Lung (tissue), 12 donors: ENCODE data around the gene SIN3A. TPM values are rescaled to one million over a fixed set of nuclear protein-coding genes. Genes with fewer than 3 reads are reported as not detected.

Experiments used
- ATAC-seq: fragments of 200-7000 bp; cut with Tn5 transposase; one replicate; pipeline ENCODE4 v1.9.1; 2020; ENCODE audit warnings: moderate number of reproducible peaks; ENCODE audit not compliant: insufficient read depth, low FRiP score
- DNase-seq, 3 donors: peaks; one replicate each; pipeline ENCODE4 v3.0.0-alpha.2; 2013 to 2017
- H3K27ac ChIP-seq, 2 donors: one replicate each; pipeline ENCODE4 v1.5.1; 2013; ENCODE audit warnings: mild to moderate bottlenecking in 2 of 2, moderate library complexity in 2 of 2, control low read depth in 1 of 2, inconsistent platforms in 1 of 2, low read depth in 1 of 2, low read length in 1 of 2
- H3K27me3 ChIP-seq, 3 donors: one replicate each; pipeline ENCODE4 v1.5.1; 2013; ENCODE audit warnings: low read length in 2 of 3; ENCODE audit not compliant: control insufficient read depth in 3 of 3, insufficient read depth in 3 of 3
- H3K36me3 ChIP-seq, 4 donors: one replicate each; pipeline ENCODE4 v1.5.1; 2013; ENCODE audit warnings: low read length in 4 of 4, mild to moderate bottlenecking in 1 of 4, moderate library complexity in 1 of 4; ENCODE audit not compliant: control insufficient read depth in 4 of 4, insufficient read depth in 4 of 4
- H3K4me1 ChIP-seq, 5 donors: one replicate each; pipeline ENCODE4 v1.5.1; 2013; ENCODE audit warnings: low read length in 5 of 5, mild to moderate bottlenecking in 2 of 5, moderate library complexity in 1 of 5; ENCODE audit not compliant: control insufficient read depth in 5 of 5, insufficient read depth in 5 of 5
- H3K4me3 ChIP-seq: one replicate; pipeline ENCODE4 v1.5.1; 2013; ENCODE audit warnings: mild to moderate bottlenecking, control low read depth, moderate library complexity
- H3K9ac ChIP-seq, 2 donors: one replicate each; pipeline ENCODE4 v1.5.1; 2013; ENCODE audit warnings: low read length in 2 of 2, control low read depth in 1 of 2; ENCODE audit not compliant: insufficient read depth in 1 of 2
- H3K9me3 ChIP-seq, 4 donors: one replicate each; pipeline ENCODE4 v1.5.1; 2013; ENCODE audit warnings: low read length in 3 of 4, mild to moderate bottlenecking in 1 of 4, moderate library complexity in 1 of 4; ENCODE audit not compliant: control insufficient read depth in 4 of 4, insufficient read depth in 3 of 4
- WGBS, 2 donors: extraction: QIAGEN DNeasy Blood & Tissue Kit; methylation state at CpG; one replicate each; pipeline ENCODE4 v1.1.7; 2013; 5-methylcytosine and 5-hydroxymethylcytosine counted together
- polyA plus RNA-seq, 2 donors: library from polyadenylated mRNA; stranded (reverse); fragments of 200-250 nt; gene quantifications; one replicate each; pipeline ENCODE4 v1.2.1, GENCODE V29; 2013
- total RNA-seq, 2 donors: library from RNA; depleted of rRNA in 1 of 2; stranded (reverse); fragments of >200 nt in 1 of 2; gene quantifications; one replicate each; pipeline ENCODE4 v1.2.1, GENCODE V29; 2014 to 2021
- TF ChIP-seq, protein P1 (sequence below): IDR thresholded peaks from 2 replicates; pipeline ENCODE4 v1.5.1; 2012; ENCODE audit warnings: mild to moderate bottlenecking; ENCODE audit errors: control extremely low read depth, extremely low read depth
- donor health status: control.
- donor health status: control.
- donor health status: Bipolar disorder and iron deficiency.
- donor health status: healthy.
- donor health status: DM: yes; HTN: yes; CAD: no.

The SIN3A gene
- total and polyA plus RNA-seq, 4 donors: 9.8 to 86.1 (median 43.0) TPM

DNA sequence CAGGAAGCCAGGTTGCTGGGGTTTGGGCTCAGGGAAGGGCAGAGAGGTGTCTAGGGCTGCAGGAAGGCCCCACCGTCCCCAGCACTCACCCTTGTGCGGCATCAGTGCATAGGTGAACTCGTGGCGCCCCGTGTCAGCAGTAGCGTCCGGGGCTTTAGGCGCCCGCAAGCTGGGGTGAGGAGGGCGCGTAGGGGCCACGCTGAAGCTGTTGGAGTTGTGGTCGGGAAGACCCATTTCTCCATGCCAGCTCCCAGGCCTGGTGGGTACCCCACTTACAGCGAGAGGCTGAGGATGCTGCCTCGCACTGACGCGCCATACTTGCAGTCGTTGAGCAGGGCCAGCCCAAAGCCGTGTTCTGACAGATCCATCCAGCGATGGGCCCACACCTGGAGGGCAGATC lies 95.0 kb downstream of the SIN3A start:
- ATAC-seq (no peak), DNase-seq (no peak)
- no peak overlapping the region for H3K27ac ChIP-seq
- H3K36me3 ChIP-seq: peaks cover 0 to 61% (median 6%) of the 10 kb centered on the region in 4 donors
- no peaks in the 10 kb centered on the region for H3K9me3 ChIP-seq
- H3K9ac ChIP-seq: no peak overlapping the region
- H3K4me3 ChIP-seq: no peak overlapping the region
- H3K27me3 ChIP-seq: no peaks in the 10 kb centered on the region
- TF ChIP-seq, protein P1, sequence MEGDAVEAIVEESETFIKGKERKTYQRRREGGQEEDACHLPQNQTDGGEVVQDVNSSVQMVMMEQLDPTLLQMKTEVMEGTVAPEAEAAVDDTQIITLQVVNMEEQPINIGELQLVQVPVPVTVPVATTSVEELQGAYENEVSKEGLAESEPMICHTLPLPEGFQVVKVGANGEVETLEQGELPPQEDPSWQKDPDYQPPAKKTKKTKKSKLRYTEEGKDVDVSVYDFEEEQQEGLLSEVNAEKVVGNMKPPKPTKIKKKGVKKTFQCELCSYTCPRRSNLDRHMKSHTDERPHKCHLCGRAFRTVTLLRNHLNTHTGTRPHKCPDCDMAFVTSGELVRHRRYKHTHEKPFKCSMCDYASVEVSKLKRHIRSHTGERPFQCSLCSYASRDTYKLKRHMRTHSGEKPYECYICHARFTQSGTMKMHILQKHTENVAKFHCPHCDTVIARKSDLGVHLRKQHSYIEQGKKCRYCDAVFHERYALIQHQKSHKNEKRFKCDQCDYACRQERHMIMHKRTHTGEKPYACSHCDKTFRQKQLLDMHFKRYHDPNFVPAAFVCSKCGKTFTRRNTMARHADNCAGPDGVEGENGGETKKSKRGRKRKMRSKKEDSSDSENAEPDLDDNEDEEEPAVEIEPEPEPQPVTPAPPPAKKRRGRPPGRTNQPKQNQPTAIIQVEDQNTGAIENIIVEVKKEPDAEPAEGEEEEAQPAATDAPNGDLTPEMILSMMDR: no peak
- no peaks in the 10 kb centered on the region for H3K4me1 ChIP-seq
- 96 to 98% methylated on average over 20 of the region's 20 CpGs for WGBS, 2 donors

DNA sequence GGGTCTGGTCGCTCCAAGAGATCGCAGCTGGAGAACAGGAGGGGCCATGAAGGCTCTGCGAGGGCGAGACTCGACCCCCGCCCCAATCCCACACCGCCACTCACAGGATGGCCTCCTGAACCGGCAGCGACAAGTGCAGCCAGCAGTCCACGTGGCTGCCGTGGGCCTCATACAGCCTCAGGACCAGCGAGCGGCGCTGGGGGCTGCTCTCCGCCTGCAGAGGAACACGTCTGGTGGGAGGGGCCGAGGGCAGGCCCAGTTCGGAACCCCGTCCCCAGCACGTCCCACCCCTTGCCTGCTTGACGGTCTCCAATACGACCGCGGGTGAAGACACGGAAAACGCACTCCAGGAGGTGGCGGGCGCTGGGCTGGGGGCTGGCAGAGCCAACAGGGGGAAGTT lies 95.5 kb downstream of the SIN3A start:
- no peak overlapping the region for H3K27ac ChIP-seq
- TF ChIP-seq, protein P1: no peak
- peaks cover 0 to 56% (median 6%) of the 10 kb centered on the region in 4 donors for H3K36me3 ChIP-seq
- WGBS, 2 donors: 90 to 92% methylated on average over 27 to 28 of the region's 28 CpGs
- H3K4me3 ChIP-seq: no peak overlapping the region
- DNase-seq (no peak), ATAC-seq (no peak)
- no peaks in the 10 kb centered on the region for H3K4me1 ChIP-seq
- H3K9me3 ChIP-seq: no peaks in the 10 kb centered on the region
- H3K27me3 ChIP-seq: no peaks in the 10 kb centered on the region
- H3K9ac ChIP-seq: no peak overlapping the region

DNA sequence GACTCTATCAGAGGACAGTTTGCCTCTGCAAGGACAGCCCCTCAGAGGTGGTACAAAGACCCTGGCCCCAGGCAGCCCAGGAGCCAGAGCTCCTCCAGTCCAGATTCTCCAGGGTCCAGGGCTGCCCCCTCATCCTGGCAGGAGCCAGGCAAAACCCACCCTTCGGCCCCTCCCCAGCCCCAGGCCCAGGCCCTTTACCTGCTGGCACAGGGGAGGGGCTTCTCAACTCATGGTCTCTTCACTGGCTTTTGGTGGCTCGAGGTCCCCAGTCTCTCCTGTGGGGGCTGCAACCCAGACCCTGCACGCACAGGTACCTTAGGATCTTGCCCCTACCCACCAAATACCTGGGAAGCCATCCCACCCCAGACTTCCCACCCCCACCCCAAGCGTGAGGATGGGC lies 96.1 kb downstream of the SIN3A start:
- TF ChIP-seq, protein P1: no peak
- H3K9me3 ChIP-seq: no peaks in the 10 kb centered on the region
- ATAC-seq: no peak
- H3K27me3 ChIP-seq: no peaks in the 10 kb centered on the region
- WGBS, 2 donors: 89 to 93% methylated on average over 4 of the region's 4 CpGs
- peaks cover 0 to 52% (median 6%) of the 10 kb centered on the region in 4 donors for H3K36me3 ChIP-seq
- no peak overlapping the region for H3K9ac ChIP-seq
- H3K4me1 ChIP-seq: no peaks in the 10 kb centered on the region
- no peak for DNase-seq
- no peak overlapping the region for H3K27ac ChIP-seq
- no peak overlapping the region for H3K4me3 ChIP-seq

DNA sequence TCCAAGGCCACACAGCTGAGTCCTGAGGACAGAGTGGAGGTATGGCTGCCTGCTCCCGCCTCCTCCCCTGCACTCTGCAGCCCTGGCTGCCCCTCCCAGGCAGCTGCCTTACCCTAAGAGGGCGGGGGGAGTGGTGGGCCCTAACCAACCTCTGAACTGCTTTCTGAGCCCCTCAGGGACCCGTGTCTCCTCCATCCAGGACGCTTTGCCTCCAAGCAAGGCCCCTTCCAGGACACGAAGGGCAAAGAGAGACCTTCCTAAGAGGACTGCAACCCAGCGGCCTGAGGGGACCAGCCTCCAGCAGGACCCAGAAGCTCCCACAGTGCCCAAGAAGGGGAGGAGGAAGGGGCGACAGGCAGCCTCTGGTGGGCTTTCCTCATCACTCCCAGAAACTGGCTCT lies 97.0 kb downstream of the SIN3A start:
- no peak overlapping the region for H3K4me3 ChIP-seq
- H3K36me3 ChIP-seq: peaks cover 0 to 45% (median 4%) of the 10 kb centered on the region in 4 donors
- no peak overlapping the region for H3K9ac ChIP-seq
- TF ChIP-seq, protein P1: no peak
- WGBS, 2 donors: 88 to 89% methylated on average over 7 of the region's 7 CpGs
- DNase-seq (no peak), ATAC-seq (no peak)
- peaks cover 0 to 2% (median 0%) of the 10 kb centered on the region in 5 donors for H3K4me1 ChIP-seq
- H3K27me3 ChIP-seq: no peaks in the 10 kb centered on the region
- H3K9me3 ChIP-seq: no peaks in the 10 kb centered on the region
- H3K27ac ChIP-seq: no peak overlapping the region
